Right cardiac atrium (tissue), 5 donors: ENCODE results near the gene LDLRAD4. TPM values are rescaled to one million over a fixed set of nuclear protein-coding genes. Genes with fewer than 3 reads are reported as not detected.
A peak's percentile ranks its signal among the peaks of the same experiment; 100 is the strongest.

Experiments used
- ATAC-seq, 2 donors: fragments of 200-7000 bp; cut with Tn5 transposase; one replicate each; pipeline versions ENCODE4 v1.8.0 to v1.9.1; 2020; ENCODE audit warnings: moderate library complexity in 2 of 2, mild to moderate bottlenecking in 1 of 2
- DNase-seq, 3 donors: peaks; one replicate each; pipeline ENCODE4 v3.0.0-alpha.2; 2020
- H3K27ac ChIP-seq: one replicate; pipeline ENCODE4 v1.5.1; 2013; ENCODE audit warnings: mild to moderate bottlenecking, low read length, control low read depth, moderate library complexity
- H3K27me3 ChIP-seq: one replicate; pipeline ENCODE4 v1.6.1; 2013; ENCODE audit not compliant: control insufficient read depth, insufficient read depth
- H3K4me1 ChIP-seq: one replicate; pipeline ENCODE4 v1.6.1; 2013; ENCODE audit warnings: low read length; ENCODE audit not compliant: control insufficient read depth, insufficient read depth
- H3K4me3 ChIP-seq: one replicate; pipeline ENCODE4 v1.5.1; 2013; ENCODE audit warnings: low read length, control low read depth
- H3K9me3 ChIP-seq: one replicate; pipeline ENCODE4 v1.6.1; 2013; ENCODE audit warnings: low read length; ENCODE audit not compliant: control insufficient read depth
- WGBS: extraction: QIAGEN DNeasy Blood & Tissue Kit; methylation state at CpG from one replicate; pipeline ENCODE4 v1.1.7; 2013; 5-methylcytosine and 5-hydroxymethylcytosine counted together
- intact Hi-C, 4 donors: fragments of 100-400 bp; cut with DNase I; formaldehyde crosslinking; loops; one replicate each; pipeline versions ENCODE4 v1.11.0 to v1.14.0; 2022 to 2023
- polyA plus RNA-seq: library from polyadenylated mRNA; stranded (reverse); fragments of 200-250 nt; gene quantifications from one replicate; pipeline ENCODE4 v1.2.3, GENCODE V29; 2013
- total RNA-seq, 4 donors: library from RNA; stranded (reverse); fragmentation: NEBNext Ultra II Directional; extraction: Animal tissue kit (Norgen Biotek cat#: 25700); gene quantifications; one replicate each; pipeline ENCODE4 v1.2.1, GENCODE V29; 2021
- donor health status: healthy with polysubstance abuse.
- donor health status: DM: no; HTN: yes; CAD: no.
- donor health status: DM: no; HTN: no; CAD: no.
- donor health status: DM: no; HTN: yes; CAD: no; lungs with severe emphysema.
- donor health status: DM: yes; HTN: yes; CAD: no.

The LDLRAD4 gene
- total and polyA plus RNA-seq, 5 donors = 25.7 to 159 (median 68.1) TPM

GRCh38 chr18:13183359-13183758 is 35.2 kb upstream of the LDLRAD4 start:
- intact Hi-C loops = no loop called here
- Histone ChIP-seq H3K27ac (no peak overlapping the region), H3K4me3 (no peak overlapping the region), H3K9me3 (no peaks in the 10 kb centered on the region), H3K4me1 (no peaks in the 10 kb centered on the region), H3K27me3 (no peaks in the 10 kb centered on the region)
- DNase-seq (no peak), ATAC-seq (no peak)
- 50% methylated on average over 5 of the region's 5 CpGs for WGBS

- Histone ChIP-seq H3K4me1 (no peaks in the 10 kb centered on the region), H3K4me3 (no peak overlapping the region), H3K9me3 (no peaks in the 10 kb centered on the region), H3K27ac (no peak overlapping the region), H3K27me3 (no peaks in the 10 kb centered on the region)
- 76% methylated on average over 8 of the region's 8 CpGs for WGBS
- intact Hi-C loops = no loop called here
- DNase-seq (peak in 1 of 3 donors; percentile 48), ATAC-seq (peak; percentile 50 to 59)
Observed at GRCh38 chr18:13183790-13184189, 34.8 kb upstream of the LDLRAD4 start.

- no peaks in the 10 kb centered on the region for H3K9me3 ChIP-seq
- DNase-seq (peak in 1 of 3 donors; percentile 44), ATAC-seq (peak in 1 of 2 donors; percentile 9)
- H3K27ac ChIP-seq = no peak overlapping the region
- intact Hi-C loops = no loop called here
- 93% methylated on average over 9 of the region's 9 CpGs for WGBS
- no peaks in the 10 kb centered on the region for H3K27me3 ChIP-seq
- H3K4me1 ChIP-seq = no peaks in the 10 kb centered on the region
- no peak overlapping the region for H3K4me3 ChIP-seq
Observed at GRCh38 chr18:13184396-13184795, 34.2 kb upstream of the LDLRAD4 start.

- ATAC-seq = peak; percentile 48 to 70
- WGBS = 53% methylated on average over 8 of the region's 8 CpGs
- no peaks in the 10 kb centered on the region for H3K27me3 ChIP-seq
- no peak overlapping the region for H3K27ac ChIP-seq
- peak in 1 of 3 donors; percentile 73 for DNase-seq
- no peaks in the 10 kb centered on the region for H3K9me3 ChIP-seq
- intact Hi-C loops = no loop called here
- H3K4me1 ChIP-seq = no peaks in the 10 kb centered on the region
- no peak overlapping the region for H3K4me3 ChIP-seq
Observed at GRCh38 chr18:13185675-13186198, 32.8 kb upstream of the LDLRAD4 start.

GRCh38 chr18:13186687-13187086 is 31.9 kb upstream of the LDLRAD4 start:
- H3K27me3 ChIP-seq = no peaks in the 10 kb centered on the region
- intact Hi-C loops = no loop called here
- no peak for ATAC-seq
- WGBS = 60% methylated on average over 6 of the region's 6 CpGs
- no peaks in the 10 kb centered on the region for H3K4me1 ChIP-seq
- H3K4me3 ChIP-seq = no peak overlapping the region
- H3K27ac ChIP-seq = no peak overlapping the region
- no peaks in the 10 kb centered on the region for H3K9me3 ChIP-seq
- DNase-seq = no peak

- 82% methylated on average over 4 of the region's 4 CpGs for WGBS
- intact Hi-C loops = no loop called here
- ATAC-seq = no peak
Observed at GRCh38 chr18:13187498-13187897, 31.1 kb upstream of the LDLRAD4 start.

GRCh38 chr18:13191031-13191430 is 27.5 kb upstream of the LDLRAD4 start:
- intact Hi-C loops = no loop called here
- Histone ChIP-seq H3K4me1 (no peaks in the 10 kb centered on the region), H3K9me3 (peaks cover 3% of the 10 kb centered on the region), H3K4me3 (no peak overlapping the region), H3K27me3 (no peaks in the 10 kb centered on the region), H3K27ac (no peak overlapping the region)
- 61% methylated on average over 3 of the region's 3 CpGs for WGBS
- DNase-seq = no peak
- no peak for ATAC-seq

More at GRCh38 chr18:13187498-13187897, 31.1 kb upstream of the LDLRAD4 start:
- DNase-seq = no peak
- Histone ChIP-seq H3K4me1 (no peaks in the 10 kb centered on the region), H3K4me3 (no peak overlapping the region), H3K27me3 (no peaks in the 10 kb centered on the region), H3K27ac (no peak overlapping the region), H3K9me3 (no peaks in the 10 kb centered on the region)

- ATAC-seq (peak in 1 of 2 donors; percentile 79), DNase-seq (peak in 2 of 3 donors; percentile 66 to 76)
- Histone ChIP-seq H3K9me3 (peaks cover 3% of the 10 kb centered on the region), H3K4me1 (no peaks in the 10 kb centered on the region), H3K4me3 (no peak overlapping the region), H3K27me3 (no peaks in the 10 kb centered on the region), H3K27ac (no peak overlapping the region)
- intact Hi-C loops = no loop called here
- 38% methylated on average over 7 of the region's 7 CpGs for WGBS
Observed at GRCh38 chr18:13191779-13192178, 26.8 kb upstream of the LDLRAD4 start.

- ATAC-seq (no peak), DNase-seq (no peak)
- Histone ChIP-seq H3K27me3 (no peaks in the 10 kb centered on the region), H3K4me3 (no peak overlapping the region), H3K27ac (no peak overlapping the region), H3K9me3 (peaks cover 3% of the 10 kb centered on the region), H3K4me1 (no peaks in the 10 kb centered on the region)
- intact Hi-C loops = no loop called here
- 83% methylated on average over 2 of the region's 2 CpGs for WGBS
Observed at GRCh38 chr18:13192970-13193369, 25.6 kb upstream of the LDLRAD4 start.

GRCh38 chr18:13194239-13194638 is 24.3 kb upstream of the LDLRAD4 start:
- WGBS = 63% methylated on average over 2 of the region's 2 CpGs
- no peaks in the 10 kb centered on the region for H3K4me1 ChIP-seq

GRCh38 chr18:13198701-13199100 is 19.9 kb upstream of the LDLRAD4 start:
- Histone ChIP-seq H3K27ac (no peak overlapping the region), H3K27me3 (no peaks in the 10 kb centered on the region), H3K9me3 (peaks cover 4% of the 10 kb centered on the region), H3K4me3 (no peak overlapping the region), H3K4me1 (no peaks in the 10 kb centered on the region)
- intact Hi-C loops = no loop called here
- ATAC-seq (no peak), DNase-seq (no peak)
- 90% methylated on average over 2 of the region's 2 CpGs for WGBS

More at GRCh38 chr18:13194239-13194638, 24.3 kb upstream of the LDLRAD4 start:
- Histone ChIP-seq H3K4me3 (no peak overlapping the region), H3K9me3 (peaks cover 4% of the 10 kb centered on the region), H3K27ac (no peak overlapping the region), H3K27me3 (no peaks in the 10 kb centered on the region)
- DNase-seq (no peak), ATAC-seq (no peak)
- intact Hi-C loops = no loop called here

- Histone ChIP-seq H3K9me3 (peaks cover 3% of the 10 kb centered on the region), H3K4me3 (no peak overlapping the region), H3K4me1 (no peaks in the 10 kb centered on the region), H3K27ac (no peak overlapping the region), H3K27me3 (no peaks in the 10 kb centered on the region)
- intact Hi-C loops = no loop called here
- DNase-seq (no peak), ATAC-seq (no peak)
- 86% methylated on average over 3 of the region's 3 CpGs for WGBS
Observed at GRCh38 chr18:13199169-13199568, 19.4 kb upstream of the LDLRAD4 start.
